ENCODE measurements around the gene TEX38.
"Not testable (repeated sequence)": the region's sequence is repeated elsewhere in the genome, so short reads cannot be mapped to it uniquely, and the experiment has no call there.

TEX38 gene

GRCh38 chr1:46671554-46671953 lies at the start of gene TEX38:
TEX38 (plus strand) TSS chr1:46671854; CDS start chr1:46671935, 81 bp downstream.
- no peak for DNase-seq (ENCODE audit: low read depth)

- no peak for DNase-seq (ENCODE audit: low read depth)
These were observed 49.7 kb upstream of the TEX38 start for GRCh38 chr1:46621930-46622329.

GRCh38 chr1:46622344-46622743 lies 49.3 kb upstream of the TEX38 start:
- DNase-seq (ENCODE audit: low read depth): no peak

GRCh38 chr1:46623743-46624644 lies 47.7 kb upstream of the TEX38 start:
- no peak for DNase-seq (ENCODE audit: low read depth)

DNA sequence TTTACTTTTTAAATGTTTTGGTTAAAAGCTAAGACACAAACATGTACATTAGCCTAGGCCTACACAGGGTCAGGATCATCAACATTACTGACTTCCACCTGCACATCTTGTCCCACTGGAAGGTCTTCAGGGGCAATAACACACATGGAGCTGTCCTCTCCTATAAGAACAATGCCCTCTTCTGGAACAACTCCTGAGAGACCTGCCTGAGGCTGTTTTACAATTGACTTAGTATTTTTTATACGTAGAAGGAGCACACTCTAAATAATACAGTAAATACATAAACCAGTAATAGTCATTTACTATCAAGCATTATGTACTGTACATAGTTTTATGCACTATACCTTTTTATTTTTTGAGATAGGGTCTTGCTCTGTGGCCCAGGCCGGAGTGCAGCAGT lies 40.9 kb upstream of the TEX38 start:
- no peak for DNase-seq (ENCODE audit: low read depth)

DNA sequence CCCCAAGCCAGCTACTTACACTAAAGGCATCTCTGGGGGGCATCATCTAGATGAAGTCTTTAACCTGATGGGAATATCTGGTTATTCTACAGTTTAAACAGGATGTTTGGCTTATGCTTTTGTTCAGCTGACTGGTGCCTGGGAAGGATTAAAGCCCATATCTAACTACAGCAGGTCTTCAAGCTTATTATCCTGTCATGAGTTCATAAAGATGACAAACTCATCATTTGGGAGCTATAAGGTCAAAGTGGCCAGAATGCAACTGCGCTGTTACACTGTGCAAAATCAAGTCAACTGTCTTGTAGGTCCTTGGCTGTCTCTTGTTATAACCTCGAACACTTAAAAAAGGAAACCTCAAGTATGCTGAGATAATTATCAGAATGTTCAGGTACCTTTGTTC lies 36.4 kb upstream of the TEX38 start:
- no peak for DNase-seq (ENCODE audit: low read depth)

- no peak for DNase-seq (ENCODE audit: low read depth)
These were observed 34.1 kb upstream of the TEX38 start for GRCh38 chr1:46637444-46638083.

DNA sequence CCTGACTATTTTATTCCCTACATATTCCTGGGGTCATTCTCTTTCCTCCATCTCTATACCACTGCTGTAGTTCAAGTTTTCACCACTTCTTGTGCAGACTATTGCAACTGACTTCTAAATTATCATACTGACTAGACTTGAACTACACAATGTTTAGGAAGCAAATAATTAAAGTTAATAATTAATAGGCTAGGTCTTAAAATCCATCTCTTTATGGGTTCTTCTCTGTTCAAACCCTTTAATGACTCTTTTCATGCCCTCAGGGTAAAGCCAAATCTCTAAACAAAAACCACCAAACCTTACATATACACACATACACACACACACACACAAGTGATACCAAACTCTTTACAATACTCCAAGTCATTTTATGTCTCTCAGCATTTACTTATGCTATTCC lies 32.7 kb upstream of the TEX38 start:
- no peak for DNase-seq (ENCODE audit: low read depth)

DNA sequence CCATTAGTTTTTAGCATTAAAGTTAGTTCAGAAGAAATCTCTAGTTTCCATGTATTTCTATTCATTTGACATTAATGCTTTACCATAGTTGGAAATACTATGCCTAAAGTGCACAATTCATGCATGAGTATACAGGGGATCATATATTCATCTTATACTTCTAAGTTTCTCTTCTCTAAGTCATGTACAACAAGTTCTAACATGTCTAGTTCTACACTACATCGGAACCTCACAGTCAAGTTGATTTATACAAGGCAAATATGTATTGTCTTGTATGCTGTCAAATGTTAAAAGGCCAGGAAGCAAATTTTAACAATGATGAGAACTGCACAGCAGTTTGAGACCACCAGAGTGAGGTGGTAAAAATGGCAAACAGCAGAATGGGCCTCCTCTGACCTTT lies 32.1 kb upstream of the TEX38 start:
- DNase-seq (ENCODE audit: low read depth): no peak

GRCh38 chr1:46642115-46642680 lies 29.5 kb upstream of the TEX38 start:
- DNase-seq (ENCODE audit: low read depth): no peak

DNA sequence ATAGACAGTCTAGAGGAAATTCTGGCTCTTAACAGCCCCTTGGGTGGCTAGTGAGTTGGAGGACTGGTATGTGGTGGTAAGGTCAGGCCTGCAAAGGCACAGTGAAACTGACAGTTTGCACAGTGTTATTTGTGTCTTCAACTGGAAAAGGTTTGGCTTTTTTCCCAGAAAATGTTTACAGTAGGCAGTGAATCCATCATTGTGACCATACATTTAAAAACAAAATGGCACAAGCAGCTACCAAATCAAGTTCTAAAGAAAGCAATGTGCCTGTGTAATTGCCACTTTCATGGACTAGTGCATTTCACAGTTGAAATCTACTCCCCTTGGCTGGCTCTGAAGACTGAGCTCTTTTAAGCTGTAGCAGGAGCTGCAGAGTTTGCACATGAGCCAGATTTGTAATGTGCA lies 28.3 kb upstream of the TEX38 start:
- peak; percentile 78 for DNase-seq (ENCODE audit: low read depth)

DNA sequence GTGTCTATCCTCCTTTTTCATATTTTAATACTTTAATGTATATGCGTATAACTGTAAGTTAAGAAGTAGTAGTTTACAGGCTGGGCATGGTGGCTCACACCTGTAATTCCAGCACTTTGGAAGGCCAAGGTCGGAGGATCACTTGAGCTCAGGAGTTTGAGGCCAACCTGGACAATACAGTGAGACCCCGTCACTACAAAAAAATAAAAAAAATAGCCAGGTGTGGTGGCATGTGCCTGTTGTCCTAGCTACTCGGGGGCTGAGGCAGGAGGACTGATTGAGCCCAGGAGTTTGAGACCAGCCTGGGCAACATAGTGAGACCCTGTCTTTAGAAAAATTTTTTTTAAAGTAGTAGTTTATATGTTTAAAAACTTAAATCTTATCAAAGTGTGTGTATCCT lies 25.8 kb upstream of the TEX38 start:
- DNase-seq (ENCODE audit: low read depth): no peak

DNA sequence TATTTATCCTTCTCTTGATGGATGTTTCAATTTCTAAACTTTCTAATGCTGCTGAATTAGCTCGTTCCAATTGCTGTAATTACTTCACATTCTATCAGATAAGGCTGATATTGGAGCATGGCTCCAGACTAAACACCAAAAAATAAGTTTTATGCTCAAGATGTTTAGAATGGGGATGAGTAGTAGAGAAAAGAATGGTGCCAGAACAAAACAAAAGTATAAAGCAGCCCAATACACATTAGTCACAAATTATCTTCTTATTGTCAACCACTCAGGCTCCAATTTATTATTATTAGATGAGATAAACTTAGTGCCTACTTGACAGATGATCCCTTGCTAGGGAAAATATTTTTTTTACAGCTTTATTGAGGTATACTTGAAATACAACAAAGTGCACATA lies 25.3 kb upstream of the TEX38 start:
- no peak for DNase-seq (ENCODE audit: low read depth)

DNA sequence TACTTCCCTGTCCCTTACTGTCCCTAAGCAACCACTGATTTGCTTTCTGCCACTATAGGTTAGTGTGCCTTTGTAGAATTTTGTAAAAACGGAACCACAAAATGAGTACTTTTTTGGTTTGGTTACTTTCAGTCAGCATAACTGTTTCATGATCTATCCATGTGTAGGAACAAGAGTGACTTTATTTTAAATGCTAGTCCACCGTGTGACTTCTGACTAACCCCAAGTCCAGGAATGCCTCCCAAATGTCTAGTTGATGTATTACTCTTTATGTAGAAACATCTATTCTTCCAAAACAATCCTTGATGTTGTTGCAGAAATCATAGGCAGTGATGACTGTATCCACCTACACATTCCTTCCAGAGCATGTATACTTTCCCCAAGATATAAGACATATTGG lies 24.8 kb upstream of the TEX38 start:
- no peak for DNase-seq (ENCODE audit: low read depth)

- no peak for DNase-seq (ENCODE audit: low read depth)
These were observed 24.0 kb upstream of the TEX38 start for GRCh38 chr1:46647611-46648010.

GRCh38 chr1:46649764-46650163 lies 21.9 kb upstream of the TEX38 start:
- no peak for DNase-seq (ENCODE audit: low read depth)

GRCh38 chr1:46650491-46650890 lies 21.2 kb upstream of the TEX38 start:
- no peak for DNase-seq (ENCODE audit: low read depth)

- DNase-seq (ENCODE audit: low read depth): not testable (repeated sequence)
These were observed 20.5 kb upstream of the TEX38 start for GRCh38 chr1:46651152-46651551.

GRCh38 chr1:46652321-46653100 lies 19.1 kb upstream of the TEX38 start:
- DNase-seq (ENCODE audit: low read depth): no peak

DNA sequence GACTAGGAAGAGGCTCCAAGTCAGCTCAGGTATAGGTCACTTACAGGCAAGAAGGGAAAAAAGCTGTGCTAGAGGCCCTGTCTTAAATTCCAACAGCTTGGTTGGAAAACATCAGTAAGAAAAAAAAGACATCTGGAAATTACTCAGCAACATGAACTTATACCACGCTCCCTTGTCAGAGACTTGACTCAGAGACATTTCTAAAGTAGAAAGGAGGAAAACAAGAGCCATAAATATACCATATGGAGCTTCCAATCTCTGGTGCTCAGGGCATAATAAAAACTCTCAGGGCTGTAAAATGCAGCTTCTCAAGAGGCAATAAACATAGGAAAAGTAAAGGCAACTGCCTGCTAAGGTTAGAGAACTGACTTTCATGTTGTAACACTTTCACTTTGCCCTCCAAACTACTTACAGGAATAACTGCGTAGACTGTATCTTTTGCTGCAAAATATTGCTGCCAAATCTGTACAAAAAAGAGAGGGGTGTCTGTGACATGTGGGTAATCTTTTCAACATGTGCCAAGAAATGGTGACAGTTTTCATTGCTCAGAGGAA lies 18.2 kb upstream of the TEX38 start:
- no peak for DNase-seq (ENCODE audit: low read depth)

- DNase-seq (ENCODE audit: low read depth): no peak
These were observed 17.6 kb upstream of the TEX38 start for GRCh38 chr1:46654012-46654411.

GRCh38 chr1:46654698-46655097 lies 17.0 kb upstream of the TEX38 start:
- not testable (repeated sequence) for DNase-seq (ENCODE audit: low read depth)
